ENCODE data around the gene DNAJC25.

GRCh38 chr9:111630182-111630963, 761 bp upstream of the DNAJC25 start:
- TF ChIP-seq CTCF (IDR thresholded peaks at IDR 0.05), result no peak
- TF ChIP-seq POLR2AphosphoS5 (IDR thresholded peaks at IDR 0.05), result no peak
